CD14-positive monocyte (primary cell): ENCODE data around the gene NDUFA13. TPM values are rescaled to one million over a fixed set of nuclear protein-coding genes. Genes with fewer than 3 reads are reported as not detected.

Experiments
- DNase-seq, 3 donors: peaks; one replicate each; pipeline ENCODE4 v3.0.0-alpha.2; 2011 to 2022
- H2AFZ ChIP-seq: 2 replicates; pipeline ENCODE4 v1.6.0; 2012; ENCODE audit warnings: mild to moderate bottlenecking, low read depth, low read length, inconsistent platforms; ENCODE audit not compliant: insufficient read depth, poor library complexity, severe bottlenecking
- H3K27ac ChIP-seq, 2 donors: 1 replicate in 1 of 2; 2 replicates in 1 of 2; pipeline ENCODE4 v1.5.1; 2012 to 2013; ENCODE audit warnings: low read length in 2 of 2, control low read depth in 1 of 2, inconsistent platforms in 1 of 2, low read depth in 1 of 2, mild to moderate bottlenecking in 1 of 2
- H3K27me3 ChIP-seq, 2 donors: one replicate each; pipeline versions ENCODE4 v1.6.0 to v1.6.1; 2011 to 2013; ENCODE audit warnings: low read length in 2 of 2; ENCODE audit not compliant: control insufficient read depth in 2 of 2, insufficient read depth in 2 of 2
- H3K36me3 ChIP-seq, 2 donors: replicated peaks in 1 of 2; 1 replicate in 1 of 2; 2 replicates in 1 of 2; pipeline versions ENCODE4 v1.5.1 to v1.6.1; 2012 to 2013; ENCODE audit warnings: low read length in 2 of 2, control low read depth in 1 of 2, inconsistent platforms in 1 of 2, mild to moderate bottlenecking in 1 of 2; ENCODE audit not compliant: insufficient read depth in 2 of 2, control insufficient read depth in 1 of 2
- H3K4me1 ChIP-seq, 2 donors: 1 replicate in 1 of 2; 2 replicates in 1 of 2; pipeline versions ENCODE4 v1.5.1 to v1.6.1; 2012 to 2013; ENCODE audit warnings: low read length in 2 of 2, control low read depth in 1 of 2, inconsistent platforms in 1 of 2, mild to moderate bottlenecking in 1 of 2, moderate library complexity in 1 of 2; ENCODE audit not compliant: insufficient read depth in 2 of 2, control insufficient read depth in 1 of 2
- H3K4me2 ChIP-seq: replicated peaks from 2 replicates; pipeline ENCODE3; 2012; ENCODE audit warnings: low read length, moderate library complexity, mild to moderate bottlenecking; ENCODE audit not compliant: poor library complexity, severe bottlenecking; ENCODE audit errors: extremely low read depth
- H3K4me3 ChIP-seq, 3 experiments: fragments of 200-600 bp in 1 of 3; sonication (generic) in 1 of 3; replicated peaks in 1 of 3; 1 replicate in 2 of 3; 2 replicates in 1 of 3; pipeline ENCODE4 v1.5.1; 2011 to 2013; ENCODE audit warnings: low read length in 3 of 3, mild to moderate bottlenecking in 3 of 3, control low read depth in 2 of 3, low read depth in 2 of 3, inconsistent platforms in 1 of 3, moderate library complexity in 1 of 3
- H3K79me2 ChIP-seq: 2 replicates; pipeline ENCODE4 v1.6.0; 2012; ENCODE audit warnings: mild to moderate bottlenecking, control low read depth, inconsistent platforms, low read length, moderate library complexity; ENCODE audit not compliant: insufficient read depth
- H3K9ac ChIP-seq: 2 replicates; pipeline ENCODE4 v1.6.0; 2017; ENCODE audit warnings: low read length, mild to moderate bottlenecking; ENCODE audit not compliant: insufficient read depth, poor library complexity, severe bottlenecking
- H3K9me3 ChIP-seq, 2 donors: replicated peaks in 1 of 2; 1 replicate in 1 of 2; 2 replicates in 1 of 2; pipeline versions ENCODE4 v1.5.1 to v1.6.1; 2012 to 2013; ENCODE audit warnings: low read length in 2 of 2, control low read depth in 1 of 2; ENCODE audit not compliant: control insufficient read depth in 1 of 2, insufficient read depth in 1 of 2
- H4K20me1 ChIP-seq: 2 replicates; pipeline ENCODE4 v1.6.0; 2012; ENCODE audit warnings: mild to moderate bottlenecking, low read length, control low read depth, moderate library complexity; ENCODE audit not compliant: insufficient read depth
- H3K27ac Mint-ChIP-seq, 7 donors: one replicate each; pipeline ENCODE4 v1.8.0; 2020; ENCODE audit warnings: mild to moderate bottlenecking in 7 of 7, mixed read lengths in 7 of 7, moderate library complexity in 6 of 7, inconsistent platforms in 2 of 7
- H3K27me3 Mint-ChIP-seq, 3 donors: one replicate each; pipeline ENCODE4 v1.8.0; 2021 to 2022; ENCODE audit warnings: low read depth in 3 of 3, mild to moderate bottlenecking in 3 of 3, mixed read lengths in 3 of 3, moderate library complexity in 3 of 3, inconsistent platforms in 1 of 3
- H3K36me3 Mint-ChIP-seq, 2 donors: one replicate each; pipeline ENCODE4 v1.8.0; 2020; ENCODE audit warnings: mixed read lengths in 2 of 2, inconsistent platforms in 1 of 2, mild to moderate bottlenecking in 1 of 2
- H3K4me1 Mint-ChIP-seq: one replicate; pipeline ENCODE4 v1.8.0; 2020; ENCODE audit warnings: mild to moderate bottlenecking, mixed read lengths
- H3K4me3 Mint-ChIP-seq, 2 donors: one replicate each; pipeline ENCODE4 v1.8.0; 2020; ENCODE audit warnings: mild to moderate bottlenecking in 2 of 2, mixed read lengths in 2 of 2, moderate library complexity in 1 of 2
- H3K9me3 Mint-ChIP-seq, 7 donors: one replicate each; pipeline ENCODE4 v1.8.0; 2020 to 2022; ENCODE audit warnings: mixed read lengths in 7 of 7, mild to moderate bottlenecking in 6 of 7, moderate library complexity in 6 of 7, inconsistent platforms in 2 of 7
- WGBS: methylation state at CpG from one replicate; pipeline ENCODE4 v1.1.5; 2013; ENCODE audit warnings: missing lambda C conversion rate; ENCODE audit not compliant: insufficient coverage; 5-methylcytosine and 5-hydroxymethylcytosine counted together
- intact Hi-C, 2 donors: fragments of 100-400 bp; cut with micrococcal nuclease; formaldehyde crosslinking; loops; one replicate each; pipeline versions ENCODE4 v1.15.0 to v1.15.1; 2023
- polyA plus RNA-seq, 3 donors: library from polyadenylated mRNA; depleted of rRNA in 1 of 3; unstranded in 2 of 3; stranded (reverse) in 1 of 3; fragments of 300-500 nt in 2 of 3; fragments of >200 nt in 1 of 3; fragmentation: Illumina TruSeq in 2 of 3; gene quantifications; 1 replicate in 2 of 3; 2 replicates in 1 of 3; pipeline ENCODE4 v1.2.3, GENCODE V29; 2012 to 2021
- TF ChIP-seq, protein P1 (sequence below): fragments of 200-600 bp; IDR thresholded peaks from one replicate; pipeline ENCODE4 v1.8.0; 2022; ENCODE audit warnings: antibody characterized with exemption, mild to moderate bottlenecking

NDUFA13 gene
- polyA plus RNA-seq, 3 donors: 86.7 to 433 (median 361) TPM

DNA sequence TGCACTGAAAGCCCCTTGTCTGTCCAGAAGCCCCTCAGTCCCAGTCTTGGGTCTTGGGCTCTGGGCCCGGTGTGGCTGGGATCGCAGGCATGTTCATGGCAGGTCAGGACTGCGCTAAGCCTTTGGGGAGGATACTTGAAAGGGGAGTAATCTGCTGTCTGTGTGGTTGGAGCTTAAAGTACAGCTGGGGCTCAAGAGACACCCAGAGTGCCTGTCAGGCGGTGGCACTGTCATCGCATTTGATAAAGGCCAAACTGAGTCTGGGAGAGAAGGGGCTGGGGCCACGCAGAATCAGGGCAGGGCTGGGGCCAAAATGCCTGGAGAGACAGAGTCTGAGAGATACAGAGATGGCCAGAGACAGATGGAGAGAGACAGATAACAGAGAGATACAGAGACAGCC is 17.8 kb downstream of the NDUFA13 start:
- H3K27me3 Mint-ChIP-seq: peaks cover 17 to 30% (median 28%) of the 10 kb centered on the region in 3 donors
- H3K4me3 ChIP-seq: no peak overlapping the region
- peaks cover 0 to 11% (median 7%) of the 10 kb centered on the region in 7 donors for H3K9me3 Mint-ChIP-seq
- H3K27ac Mint-ChIP-seq: peak overlapping the region in 1 of 7 donors; percentile 4
- H3K4me1 Mint-ChIP-seq: peaks cover 17% of the 10 kb centered on the region
- no peak overlapping the region for H3K4me2 ChIP-seq
- H4K20me1 ChIP-seq: no peaks in the 10 kb centered on the region
- intact Hi-C loops: loop anchor here (2.0 to 10.0 kb wide), 4 partner anchors 111 to 425 kb away; no protein-coding TSS in a partner anchor
- peaks cover 2 to 11% of the 10 kb centered on the region in 2 donors for H3K36me3 ChIP-seq
- H2AFZ ChIP-seq: no peak overlapping the region
- no peak overlapping the region for H3K27ac ChIP-seq
- peaks cover 12 to 24% of the 10 kb centered on the region in 2 donors for H3K36me3 Mint-ChIP-seq
- H3K9me3 ChIP-seq: peaks cover 0 to 7% of the 10 kb centered on the region in 2 donors
- no peak overlapping the region for H3K4me3 Mint-ChIP-seq
- DNase-seq: no peak
- no peak overlapping the region for H3K9ac ChIP-seq
- TF ChIP-seq, protein P1, sequence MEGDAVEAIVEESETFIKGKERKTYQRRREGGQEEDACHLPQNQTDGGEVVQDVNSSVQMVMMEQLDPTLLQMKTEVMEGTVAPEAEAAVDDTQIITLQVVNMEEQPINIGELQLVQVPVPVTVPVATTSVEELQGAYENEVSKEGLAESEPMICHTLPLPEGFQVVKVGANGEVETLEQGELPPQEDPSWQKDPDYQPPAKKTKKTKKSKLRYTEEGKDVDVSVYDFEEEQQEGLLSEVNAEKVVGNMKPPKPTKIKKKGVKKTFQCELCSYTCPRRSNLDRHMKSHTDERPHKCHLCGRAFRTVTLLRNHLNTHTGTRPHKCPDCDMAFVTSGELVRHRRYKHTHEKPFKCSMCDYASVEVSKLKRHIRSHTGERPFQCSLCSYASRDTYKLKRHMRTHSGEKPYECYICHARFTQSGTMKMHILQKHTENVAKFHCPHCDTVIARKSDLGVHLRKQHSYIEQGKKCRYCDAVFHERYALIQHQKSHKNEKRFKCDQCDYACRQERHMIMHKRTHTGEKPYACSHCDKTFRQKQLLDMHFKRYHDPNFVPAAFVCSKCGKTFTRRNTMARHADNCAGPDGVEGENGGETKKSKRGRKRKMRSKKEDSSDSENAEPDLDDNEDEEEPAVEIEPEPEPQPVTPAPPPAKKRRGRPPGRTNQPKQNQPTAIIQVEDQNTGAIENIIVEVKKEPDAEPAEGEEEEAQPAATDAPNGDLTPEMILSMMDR: no peak
- WGBS: 97% methylated on average over 6 of the region's 6 CpGs
- peaks cover 6 to 21% of the 10 kb centered on the region in 2 donors for H3K27me3 ChIP-seq
- no peaks in the 10 kb centered on the region for H3K79me2 ChIP-seq
- H3K4me1 ChIP-seq: peaks cover 7 to 9% of the 10 kb centered on the region in 2 donors

DNA sequence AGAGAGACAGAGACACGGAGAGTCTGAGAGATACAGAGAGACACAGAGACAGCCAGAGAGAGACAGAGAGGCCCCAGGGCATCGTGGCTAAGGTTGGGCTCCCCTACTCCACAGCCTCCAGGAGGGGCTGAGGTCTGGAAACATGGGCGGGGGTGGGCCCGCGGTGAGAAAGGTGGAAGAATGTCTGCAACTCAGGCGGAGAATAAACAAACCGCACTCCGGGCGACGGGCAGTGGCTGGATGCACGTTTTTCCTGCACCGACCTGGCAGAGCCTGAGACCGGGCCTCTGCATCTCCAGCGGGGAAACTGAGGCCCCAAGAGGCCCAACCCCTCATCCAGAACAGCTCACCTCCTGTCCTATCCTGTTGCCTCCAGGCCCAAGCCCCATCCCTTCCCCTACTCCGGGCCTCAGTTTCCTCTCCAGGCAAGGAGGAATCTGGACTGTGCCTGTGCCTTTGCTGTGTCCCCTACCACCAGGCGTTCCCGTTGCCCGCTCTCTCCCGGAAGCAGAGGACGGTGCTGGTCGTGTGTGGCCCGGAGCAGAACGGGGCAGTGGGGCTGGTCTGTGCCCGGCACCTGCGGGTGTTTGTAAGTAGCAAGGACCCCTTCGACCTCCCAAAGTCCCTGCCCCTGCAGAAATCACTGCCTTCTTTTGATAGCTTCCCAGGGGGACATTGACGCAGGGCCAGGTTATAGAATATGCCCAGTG is 18.7 kb downstream of the NDUFA13 start:
- Mint-ChIP-seq H3K4me3 (no peak overlapping the region), H3K27me3 (peaks cover 26 to 39% (median 37%) of the 10 kb centered on the region in 3 donors), H3K27ac (no peak overlapping the region), H3K36me3 (peaks cover 4 to 16% of the 10 kb centered on the region in 2 donors), H3K4me1 (peaks cover 17% of the 10 kb centered on the region), H3K9me3 (peaks cover 0 to 17% (median 10%) of the 10 kb centered on the region in 7 donors)
- TF ChIP-seq, protein P1: no peak
- WGBS: 92% methylated on average over 24 of the region's 27 CpGs
- H3K27me3 ChIP-seq: peaks cover 8 to 30% of the 10 kb centered on the region in 2 donors
- no peak for DNase-seq
- H3K4me2 ChIP-seq: no peak overlapping the region
- H2AFZ ChIP-seq: no peak overlapping the region
- no peak overlapping the region for H3K27ac ChIP-seq
- H3K9ac ChIP-seq: no peak overlapping the region
- H3K4me1 ChIP-seq: peaks cover 8 to 10% of the 10 kb centered on the region in 2 donors
- peaks cover 0 to 13% of the 10 kb centered on the region in 2 donors for H3K9me3 ChIP-seq
- intact Hi-C loops: loop anchor here in 1 of 2 donors (5.0 to 10.0 kb wide), 2 partner anchors 240 to 423 kb away; no protein-coding TSS in a partner anchor
- peaks cover 0 to 2% of the 10 kb centered on the region in 2 donors for H3K36me3 ChIP-seq
- no peaks in the 10 kb centered on the region for H4K20me1 ChIP-seq
- H3K4me3 ChIP-seq: no peak overlapping the region
- H3K79me2 ChIP-seq: no peaks in the 10 kb centered on the region
